Mesothelial cell of epicardium (in vitro differentiated cells): ENCODE results near the gene PGAP2. TPM values are rescaled to one million over a fixed set of nuclear protein-coding genes. Genes with fewer than 3 reads are reported as not detected.

Experiments used
- DNase-seq, 2 experiments: peaks; one replicate each; pipeline ENCODE4 v3.0.0; 2021; ENCODE audit warnings: low spot score in 2 of 2; ENCODE audit not compliant: unreplicated experiment in 2 of 2
- H3K27ac Mint-ChIP-seq: 2 replicates; pipeline ENCODE4 v1.8.0; 2021; ENCODE audit warnings: mixed read lengths
- H3K27me3 Mint-ChIP-seq: 2 replicates; pipeline ENCODE4 v1.8.0; 2021; ENCODE audit warnings: low read depth, mixed read lengths
- H3K36me3 Mint-ChIP-seq: 2 replicates; pipeline ENCODE4 v1.8.0; 2021; ENCODE audit warnings: mixed read lengths
- H3K4me1 Mint-ChIP-seq: 2 replicates; pipeline ENCODE4 v1.8.0; 2021; ENCODE audit warnings: mixed read lengths
- H3K4me3 Mint-ChIP-seq: 2 replicates; pipeline ENCODE4 v1.8.0; 2021; ENCODE audit warnings: mild to moderate bottlenecking, moderate library complexity, mixed read lengths
- H3K9me3 Mint-ChIP-seq: 2 replicates; pipeline ENCODE4 v1.8.0; 2021; ENCODE audit warnings: mixed read lengths
- total RNA-seq: library from RNA; stranded (reverse); gene quantifications from 3 replicates; pipeline ENCODE4 v1.2.1, GENCODE V29; 2021
- TF ChIP-seq, protein P1 (sequence below): fragments of 200-600 bp; sonication (generic); IDR thresholded peaks from one replicate; pipeline ENCODE4 v1.5.0; 2021; ENCODE audit warnings: antibody characterized with exemption; ENCODE audit not compliant: unreplicated experiment

Gene PGAP2
- total RNA-seq, 1 donor from 2014 or later, result 47.6 TPM

DNA sequence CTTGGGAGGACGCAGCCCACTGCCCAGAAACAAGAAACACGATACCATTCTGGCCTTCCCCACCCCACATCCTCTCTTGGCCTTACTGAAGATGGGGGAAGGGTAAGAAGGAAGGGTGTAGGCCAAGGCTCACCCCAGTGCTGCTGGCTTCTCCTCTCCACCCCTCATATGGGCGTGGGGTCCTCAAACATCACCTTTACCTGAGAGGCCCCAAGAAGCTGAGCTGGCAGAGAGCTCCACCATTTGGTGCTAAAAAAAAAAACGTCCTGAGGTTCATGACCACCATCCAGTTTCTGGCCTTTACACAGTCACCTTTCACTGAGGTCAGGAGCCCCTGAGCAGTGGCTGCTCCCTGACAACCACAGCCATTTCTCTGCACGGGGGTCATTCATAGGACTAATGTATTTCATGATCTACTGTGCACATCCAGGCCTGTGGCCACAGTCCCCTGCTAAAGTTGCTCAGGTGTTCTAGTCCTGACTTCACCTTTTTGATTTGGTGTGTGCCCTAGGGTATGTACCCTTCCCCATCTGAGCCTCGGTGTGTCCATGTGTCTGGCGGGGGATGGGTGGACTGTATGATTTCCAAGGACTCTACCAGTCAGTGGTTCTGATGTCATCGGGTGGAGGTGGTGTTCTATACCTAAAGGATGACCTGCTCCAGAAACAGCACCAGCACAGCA lies 17.3 kb downstream of the PGAP2 start:
- Mint-ChIP-seq H3K27ac (peak overlapping the region; percentile 50), H3K4me1 (no peaks in the 10 kb centered on the region), H3K36me3 (peaks cover 24% of the 10 kb centered on the region), H3K27me3 (no peaks in the 10 kb centered on the region), H3K9me3 (no peaks in the 10 kb centered on the region), H3K4me3 (no peak overlapping the region)
- TF ChIP-seq, protein P1, sequence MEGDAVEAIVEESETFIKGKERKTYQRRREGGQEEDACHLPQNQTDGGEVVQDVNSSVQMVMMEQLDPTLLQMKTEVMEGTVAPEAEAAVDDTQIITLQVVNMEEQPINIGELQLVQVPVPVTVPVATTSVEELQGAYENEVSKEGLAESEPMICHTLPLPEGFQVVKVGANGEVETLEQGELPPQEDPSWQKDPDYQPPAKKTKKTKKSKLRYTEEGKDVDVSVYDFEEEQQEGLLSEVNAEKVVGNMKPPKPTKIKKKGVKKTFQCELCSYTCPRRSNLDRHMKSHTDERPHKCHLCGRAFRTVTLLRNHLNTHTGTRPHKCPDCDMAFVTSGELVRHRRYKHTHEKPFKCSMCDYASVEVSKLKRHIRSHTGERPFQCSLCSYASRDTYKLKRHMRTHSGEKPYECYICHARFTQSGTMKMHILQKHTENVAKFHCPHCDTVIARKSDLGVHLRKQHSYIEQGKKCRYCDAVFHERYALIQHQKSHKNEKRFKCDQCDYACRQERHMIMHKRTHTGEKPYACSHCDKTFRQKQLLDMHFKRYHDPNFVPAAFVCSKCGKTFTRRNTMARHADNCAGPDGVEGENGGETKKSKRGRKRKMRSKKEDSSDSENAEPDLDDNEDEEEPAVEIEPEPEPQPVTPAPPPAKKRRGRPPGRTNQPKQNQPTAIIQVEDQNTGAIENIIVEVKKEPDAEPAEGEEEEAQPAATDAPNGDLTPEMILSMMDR, result no peak
- DNase-seq, result no peak

- no peaks in the 10 kb centered on the region for H3K4me1 Mint-ChIP-seq
- H3K36me3 Mint-ChIP-seq, result peaks cover 26% of the 10 kb centered on the region
- H3K27me3 Mint-ChIP-seq, result no peaks in the 10 kb centered on the region
- no peaks in the 10 kb centered on the region for H3K9me3 Mint-ChIP-seq
- TF ChIP-seq, protein P1, result no peak
- H3K27ac Mint-ChIP-seq, result no peak overlapping the region
- no peak for DNase-seq
- no peak overlapping the region for H3K4me3 Mint-ChIP-seq
Measured at GRCh38 chr11:3826721-3827120, 18.4 kb downstream of the PGAP2 start.

GRCh38 chr11:3827434-3828186 lies 19.2 kb downstream of the PGAP2 start:
- H3K27me3 Mint-ChIP-seq, result no peaks in the 10 kb centered on the region
- H3K9me3 Mint-ChIP-seq, result no peaks in the 10 kb centered on the region
- no peak overlapping the region for H3K4me3 Mint-ChIP-seq
- no peak for DNase-seq
- H3K27ac Mint-ChIP-seq, result no peak overlapping the region
- no peaks in the 10 kb centered on the region for H3K4me1 Mint-ChIP-seq
- TF ChIP-seq, protein P1, result no peak
- peaks cover 26% of the 10 kb centered on the region for H3K36me3 Mint-ChIP-seq

- Mint-ChIP-seq H3K27ac (no peak overlapping the region), H3K36me3 (peaks cover 18% of the 10 kb centered on the region), H3K27me3 (no peaks in the 10 kb centered on the region), H3K4me3 (no peak overlapping the region), H3K9me3 (no peaks in the 10 kb centered on the region), H3K4me1 (peaks cover 5% of the 10 kb centered on the region)
- no peak for DNase-seq
- TF ChIP-seq, protein P1, result no peak
Measured at GRCh38 chr11:3830088-3830487, 21.7 kb downstream of the PGAP2 start.

GRCh38 chr11:3830730-3831129 lies 22.4 kb downstream of the PGAP2 start:
- H3K9me3 Mint-ChIP-seq, result no peaks in the 10 kb centered on the region
- TF ChIP-seq, protein P1, result no peak
- no peak overlapping the region for H3K27ac Mint-ChIP-seq
- H3K27me3 Mint-ChIP-seq, result no peaks in the 10 kb centered on the region
- H3K36me3 Mint-ChIP-seq, result peaks cover 18% of the 10 kb centered on the region
- H3K4me1 Mint-ChIP-seq, result peaks cover 8% of the 10 kb centered on the region
- H3K4me3 Mint-ChIP-seq, result no peak overlapping the region
- no peak for DNase-seq
